K562 (cell line): ENCODE data around the gene CRIP3. TPM values are rescaled to one million over a fixed set of nuclear protein-coding genes. Genes with fewer than 3 reads are reported as not detected.
A peak's percentile ranks its signal among the peaks of the same experiment; 100 is the strongest.

Experiments used
- ATAC-seq: fragments of 200-7000 bp; cut with Tn5 transposase; 3 replicates; pipeline ENCODE4 v1.9.1; 2020; ENCODE audit warnings: moderate library complexity
- BruUV-seq: library from RNA; stranded (reverse); fragments of 400-500 nt; replicated peaks from 2 replicates; lab custom pipeline; 2021; lab: Mats Ljungman, UMichigan
- CTCF ChIA-PET: fragments of 300-600 bp; formaldehyde crosslinking; extraction: SDS; loops from one replicate; lab custom pipeline; 2021; ENCODE audit warnings: low intra/inter-chr PET ratio; lab: Yijun Ruan, JAX
- POLR2A ChIA-PET: fragments of 300-600, 350-650 bp; sonication (Branson Sonifier 250); formaldehyde crosslinking; extraction: SDS; loops from one replicate; lab custom pipeline; 2021; ENCODE audit warnings: antibody characterized with exemption, inconsistent platforms; lab: Yijun Ruan, JAX
- DNase-seq, 4 experiments: peaks; one replicate each; pipeline versions ENCODE4 v3.0.0 to v3.0.0-alpha.2; 2011 to 2018; ENCODE audit warnings: low spot score in 3 of 4, mixed read lengths in 3 of 4; ENCODE audit errors: extremely low read depth in 1 of 4
- FAIRE-seq: peaks from 2 replicates; lab custom pipeline; 2011; peaks lifted over from hg19 to GRCh38; lab: Jason Lieb, UNC
- H2AFZ ChIP-seq: 2 replicates; pipeline ENCODE4 v1.6.0; 2011; ENCODE audit warnings: low read depth, low read length, control low read depth, inconsistent platforms
- H3K27ac ChIP-seq: fragments of 200-600 bp; 3 replicates; pipeline ENCODE4 v1.8.0; 2011; ENCODE audit warnings: low read depth, mild to moderate bottlenecking, control low read depth, inconsistent platforms, low read length, moderate library complexity, mixed read lengths; ENCODE audit errors: extremely low read depth
- H3K27me3 ChIP-seq, 2 experiments: fragments of 300-600 bp in 1 of 2; 2 replicates in 1 of 2; 3 replicates in 1 of 2; pipeline versions ENCODE4 v1.6.0 to v1.8.0; 2011; ENCODE audit warnings: inconsistent platforms in 2 of 2, low read length in 2 of 2, mild to moderate bottlenecking in 1 of 2, mixed read lengths in 1 of 2, moderate library complexity in 1 of 2; ENCODE audit not compliant: control insufficient read depth in 2 of 2, insufficient read depth in 2 of 2
- H3K36me3 ChIP-seq: fragments of 300-600 bp; 3 replicates; pipeline ENCODE4 v1.8.0; 2011; ENCODE audit warnings: mild to moderate bottlenecking, low read length, inconsistent platforms; ENCODE audit not compliant: control insufficient read depth, insufficient read depth
- H3K4me1 ChIP-seq, 2 experiments: fragments of 200-600 bp in 1 of 2; replicated peaks in 1 of 2; 2 replicates in 1 of 2; 3 replicates in 1 of 2; pipeline versions ENCODE4 v1.5.1 to v1.8.0; 2011; ENCODE audit warnings: inconsistent platforms in 2 of 2, low read length in 2 of 2, mild to moderate bottlenecking in 1 of 2, mixed read lengths in 1 of 2, moderate library complexity in 1 of 2; ENCODE audit not compliant: control insufficient read depth in 2 of 2, insufficient read depth in 2 of 2
- H3K4me2 ChIP-seq: 2 replicates; pipeline ENCODE4 v1.6.1; 2011; ENCODE audit warnings: low read length, control low read depth, inconsistent platforms, mixed read lengths; ENCODE audit not compliant: insufficient read depth
- H3K4me3 ChIP-seq: fragments of 200-600 bp; sonication (generic), shearing (Covaris generic); 2 replicates; pipeline ENCODE4 v1.5.1; 2016; ENCODE audit warnings: control low read depth, inconsistent platforms
- H3K79me2 ChIP-seq: fragments of 200-600 bp; 3 replicates; pipeline ENCODE4 v1.8.0; 2011; ENCODE audit warnings: low read length, inconsistent platforms; ENCODE audit not compliant: control insufficient read depth, insufficient read depth
- H3K9ac ChIP-seq, 2 experiments: 2 replicates each; pipeline versions ENCODE4 v1.6.0 to v1.6.1; 2011; ENCODE audit warnings: low read depth in 2 of 2, low read length in 2 of 2, control low read depth in 1 of 2, inconsistent platforms in 1 of 2, mild to moderate bottlenecking in 1 of 2, mixed read lengths in 1 of 2; ENCODE audit not compliant: insufficient read depth in 1 of 2
- H3K9me1 ChIP-seq: one replicate; pipeline ENCODE4 v1.6.0; 2011; ENCODE audit warnings: inconsistent platforms, mild to moderate bottlenecking, low read length, moderate library complexity; ENCODE audit not compliant: control insufficient read depth, insufficient read depth
- H3K9me3 ChIP-seq: replicated peaks from 2 replicates; pipeline ENCODE4 v1.5.1; 2011; ENCODE audit warnings: low read depth, low read length, inconsistent platforms; ENCODE audit not compliant: control insufficient read depth, insufficient read depth
- H4K20me1 ChIP-seq: replicated peaks from 2 replicates; pipeline ENCODE4 v1.6.1; 2011; ENCODE audit warnings: low read length, inconsistent platforms, mixed read lengths; ENCODE audit not compliant: control insufficient read depth, insufficient read depth
- C11orf30 ChIP-seq: fragments of 450-650 bp; IDR thresholded peaks from 2 replicates; pipeline ENCODE4 v1.6.1; 2016; ENCODE audit warnings: low read depth, mild to moderate bottlenecking
- ERF ChIP-seq: fragments of 450-650 bp; formaldehyde crosslinking; IDR thresholded peaks from 2 replicates; pipeline ENCODE4 v1.4.0; 2020; ENCODE audit warnings: mild to moderate bottlenecking, mixed read lengths
- ETV6 ChIP-seq, 3 experiments: fragments of 150-350 bp in 1 of 3; sonication (generic) in 1 of 3; formaldehyde crosslinking in 1 of 3; IDR thresholded peaks; 2 replicates each; pipeline versions ENCODE4 v1.6.1 to v1.8.0; 2014 to 2022; ENCODE audit warnings: borderline replicate concordance in 2 of 3, low read depth in 2 of 3, antibody characterized with exemption in 1 of 3, low read length in 1 of 3, mild to moderate bottlenecking in 1 of 3, missing genetic modification reagents in 1 of 3
- MAX ChIP-seq: sonication (generic); formaldehyde crosslinking; IDR thresholded peaks from 2 replicates; pipeline ENCODE4 v1.9.0; 2022; ENCODE audit warnings: mild to moderate bottlenecking, missing genetic modification reagents
- TEAD1 ChIP-seq, 2 experiments: fragments of 450-650 bp in 1 of 2; sonication (generic) in 1 of 2; formaldehyde crosslinking; IDR thresholded peaks; 2 replicates each; pipeline versions ENCODE4 v1.4.0 to v1.8.0; 2020 to 2022; ENCODE audit warnings: mild to moderate bottlenecking in 2 of 2, missing genetic modification reagents in 1 of 2
- THRB ChIP-seq: fragments of 450-650 bp; formaldehyde crosslinking; conservative IDR thresholded peaks from 2 replicates; pipeline ENCODE4 v1.4.0; 2022; ENCODE audit warnings: mild to moderate bottlenecking, missing genetic modification characterization
- ZNF263 ChIP-seq: sonication (generic); formaldehyde crosslinking; IDR thresholded peaks from 2 replicates; pipeline ENCODE4 v1.8.0; 2022; ENCODE audit warnings: mild to moderate bottlenecking, missing genetic modification reagents, borderline replicate concordance
- ZNF280A ChIP-seq: fragments of 450-650 bp; IDR thresholded peaks from 2 replicates; pipeline ENCODE4 v1.6.1; 2018; ENCODE audit warnings: mild to moderate bottlenecking, low read depth; ENCODE audit not compliant: partially characterized antibody
- WGBS: fragments of 100-300 bp; shearing (Covaris generic); methylation state at CpG from one replicate; pipeline ENCODE4 v1.1.6; 2016; ENCODE audit warnings: low coverage, mixed read lengths; ENCODE audit not compliant: insufficient coverage; ENCODE audit errors: missing lambda C conversion rate; 5-methylcytosine and 5-hydroxymethylcytosine counted together
- in situ Hi-C: fragments of 300-500 bp; cut with MboI; formaldehyde crosslinking; loops from 4 replicates; pipeline ENCODE4 v1.15.0; 2018; ENCODE audit warnings: inconsistent platforms, mixed read lengths
- intact Hi-C: fragments of 100-400 bp; cut with micrococcal nuclease; formaldehyde crosslinking; loops from 2 replicates; pipeline ENCODE4 v1.14.2; 2022
- polyA plus RNA-seq, 8 experiments: library from polyadenylated mRNA; depleted of rRNA in 4 of 8; stranded (reverse) in 5 of 8; unstranded in 3 of 8; fragments of >200 nt; fragmentation: Nextera tagmentation in 2 of 8; fragmentation: Illumina TruSeq in 1 of 8; extraction: Ambion mirVana in 2 of 8; extraction: Trizol in 1 of 8; gene quantifications; 2 replicates each; pipeline versions ENCODE4 v1.2.1 to v1.2.3, GENCODE V29; 2011 to 2014; ENCODE audit warnings: inconsistent platforms in 1 of 8, missing spikeins in 1 of 8
- total RNA-seq, 7 experiments: library from RNA; depleted of rRNA in 6 of 7; stranded (reverse); fragments of >200 nt in 6 of 7; fragmentation: Illumina TruSeq in 2 of 7; extraction: Trizol in 2 of 7; gene quantifications; 2 replicates each; pipeline versions ENCODE4 v1.2.1 to v1.2.3, GENCODE V29; 2011 to 2021; ENCODE audit warnings: low replicate concordance in 1 of 7

Gene CRIP3
- total and polyA plus RNA-seq, 9 of the 15 experiments (the other 6 are each of a cell fraction or from before 2014, with no cell fraction given) = 0.36 to 2.1 (median 0.87) TPM

GRCh38 chr6:43282636-43283513 lies 25.8 kb downstream of the CRIP3 start:
- Histone ChIP-seq H3K9me3 (no peaks in the 10 kb centered on the region), H3K36me3 (no peaks in the 10 kb centered on the region), H3K4me3 (no peak overlapping the region), H3K79me2 (no peaks in the 10 kb centered on the region), H3K4me2 (no peak overlapping the region), H3K9me1 (no peaks in the 10 kb centered on the region), H3K9ac (0 out of 4 replicates have a peak overlapping the region, but pooled peaks of 1 of the 2 experiments have one; percentile 1), H4K20me1 (0 out of 2 replicates have a peak, but pooled peaks cover 4% of the 10 kb centered on the region), H3K27me3 (peaks cover 43 to 91% of the 10 kb centered on the region in 2 experiments), H3K4me1 (peaks cover 0 to 25% of the 10 kb centered on the region in 2 experiments; a peak in 2 of 5 replicates), H2AFZ (no peak overlapping the region), H3K27ac (no peak overlapping the region)
- BruUV-seq = no TSS peak
- ChIA-PET CTCF (interaction anchor here (0.6 kb wide), 1 partner anchor 48 kb away, joined by 3 read pairs; no protein-coding TSS in a partner anchor), POLR2A (interaction anchor here (0.5 to 3.7 kb wide), 4 partner anchors 15 to 131 kb away, joined by 3 to 19 read pairs (median 3); no protein-coding TSS in a partner anchor)
- intact Hi-C loops = no loop called here
- WGBS = 6% methylated on average over 32 of the region's 32 CpGs
- in situ Hi-C loops = no loop called here
- DNase-seq (no peak), ATAC-seq (no peak), FAIRE-seq (no peak)
- TF ChIP-seq MAX (0 out of 2 replicates have a peak, but pooled peaks have one; percentile 15), ZNF280A (no peak), THRB (CRISPR knock-in tag) (0 out of 2 replicates have a peak, but pooled peaks have one; percentile 40), ETV6 (IDR thresholded peaks at IDR 0.05; ENCODE audit: borderline replicate concordance in 1 of 2, low read depth in 2 of 2, low read length in 1 of 2) (0 out of 4 replicates have a peak, but pooled peaks of 1 of the 2 experiments have one; percentile 25), ETV6 (CRISPR knock-in tag; IDR thresholded peaks at IDR 0.05; ENCODE audit: borderline replicate concordance) (no peak), ZNF263 (CRISPR knock-in tag) (peak; percentile 81), ERF (CRISPR knock-in tag) (no peak), C11orf30 (no peak), TEAD1 (CRISPR knock-in tag; IDR thresholded peaks at IDR 0.05) (no peak)
